HL-60 (cell line): ENCODE results near the gene HCK.

Source experiments
- DNase-seq, 2 experiments: peaks; one replicate each; pipeline ENCODE4 v3.0.0-alpha.2; 2010 to 2020; ENCODE audit warnings: low read depth in 1 of 2, low spot score in 1 of 2
- H3K27ac ChIP-seq: fragments of 250-450 bp; sonication (Bioruptor Pico); replicated peaks from 2 replicates; pipeline ENCODE4 v1.5.1; 2020; ENCODE audit warnings: mild to moderate bottlenecking, moderate library complexity
- H3K27me3 ChIP-seq: fragments of 250-450 bp; sonication (Bioruptor Pico); 2 replicates; pipeline ENCODE4 v1.5.1; 2021; ENCODE audit warnings: mild to moderate bottlenecking, moderate library complexity; ENCODE audit not compliant: insufficient read depth, poor library complexity, severe bottlenecking
- H3K4me3 ChIP-seq: replicated peaks from 2 replicates; pipeline ENCODE4 v1.5.1; 2011; ENCODE audit warnings: mild to moderate bottlenecking, control low read depth, low read length; ENCODE audit not compliant: insufficient read depth
- CTCF ChIP-seq: IDR thresholded peaks from one replicate; pipeline ENCODE4 v1.5.1; 2011; ENCODE audit warnings: low read length, control low read depth, inconsistent platforms; ENCODE audit not compliant: insufficient read depth
- GABPA ChIP-seq: IDR thresholded peaks from 2 replicates; pipeline ENCODE4 v1.6.1; 2012; ENCODE audit warnings: low read depth
- POLR2AphosphoS5 ChIP-seq: IDR thresholded peaks from 2 replicates; pipeline ENCODE4 v1.6.1; 2012; ENCODE audit warnings: low read depth
- REST ChIP-seq: IDR thresholded peaks from 2 replicates; pipeline ENCODE4 v1.6.1; 2012; ENCODE audit warnings: low read depth; ENCODE audit not compliant: insufficient replicate concordance
- SPI1 ChIP-seq: IDR thresholded peaks from 2 replicates; pipeline ENCODE4 v1.6.1; 2012; ENCODE audit warnings: low read depth, mild to moderate bottlenecking, borderline replicate concordance

The HCK gene

GRCh38 chr20:32140603-32141002 is 88.6 kb downstream of the HCK start:
- H3K4me3 ChIP-seq = no peak overlapping the region
- DNase-seq = no peak
- no peaks in the 10 kb centered on the region for H3K27me3 ChIP-seq
- no peak overlapping the region for H3K27ac ChIP-seq
- TF ChIP-seq REST (no peak), SPI1 (no peak), GABPA (no peak), CTCF (no peak), POLR2AphosphoS5 (no peak)

- TF ChIP-seq CTCF = no peak
- TF ChIP-seq REST = no peak
- TF ChIP-seq POLR2AphosphoS5 = no peak
- TF ChIP-seq GABPA = no peak
- TF ChIP-seq SPI1 = no peak
Measured at GRCh38 chr20:32141465-32141980, 89.5 kb downstream of the HCK start.

GRCh38 chr20:32142088-32142487 is 90.0 kb downstream of the HCK start:
- TF ChIP-seq REST (no peak), SPI1 (no peak), CTCF (no peak), POLR2AphosphoS5 (no peak), GABPA (no peak)

More at GRCh38 chr20:32141465-32141980, 89.5 kb downstream of the HCK start:
- DNase-seq = no peak
- Histone ChIP-seq H3K27ac (no peak overlapping the region), H3K27me3 (no peaks in the 10 kb centered on the region), H3K4me3 (no peak overlapping the region)

More at GRCh38 chr20:32142088-32142487, 90.0 kb downstream of the HCK start:
- Histone ChIP-seq H3K27ac (no peak overlapping the region), H3K4me3 (no peak overlapping the region), H3K27me3 (no peaks in the 10 kb centered on the region)
- DNase-seq = no peak
